Measurements from ENCODE around the gene GALNT10.

Gene GALNT10

GRCh38 chr5:154179846-154180710 lies 10.5 kb upstream of the GALNT10 start:
- DNase-seq = peak; percentile 48

- DNase-seq = no peak
These were observed 9.4 kb upstream of the GALNT10 start for GRCh38 chr5:154181161-154181560.

GRCh38 chr5:154189256-154189818 lies 1.2 kb upstream of the GALNT10 start:
- no peak for DNase-seq

- peak; percentile 85 for DNase-seq
These were observed 526 bp upstream of the GALNT10 start for GRCh38 chr5:154189819-154190594.

- DNase-seq = peak; percentile 47
These were observed 1.1 kb downstream of the GALNT10 start for GRCh38 chr5:154191467-154192261.

GRCh38 chr5:154193283-154193682 lies 2.8 kb downstream of the GALNT10 start:
- DNase-seq = no peak

GRCh38 chr5:154193701-154194121 lies 3.2 kb downstream of the GALNT10 start:
- DNase-seq = no peak

- DNase-seq = no peak
These were observed 4.1 kb downstream of the GALNT10 start for GRCh38 chr5:154194345-154195329.

- DNase-seq = no peak
These were observed 5.7 kb downstream of the GALNT10 start for GRCh38 chr5:154196281-154196680.

GRCh38 chr5:154196955-154197652 lies 6.6 kb downstream of the GALNT10 start:
- no peak for DNase-seq

- peak; percentile 75 for DNase-seq
These were observed 7.4 kb downstream of the GALNT10 start for GRCh38 chr5:154197801-154198491.

GRCh38 chr5:154198611-154199230 lies 8.2 kb downstream of the GALNT10 start:
- DNase-seq = no peak

- no peak for DNase-seq
These were observed 8.7 kb downstream of the GALNT10 start for GRCh38 chr5:154199263-154199662.

- no peak for DNase-seq
These were observed 9.2 kb downstream of the GALNT10 start for GRCh38 chr5:154199671-154200220.

- no peak for DNase-seq
These were observed 9.7 kb downstream of the GALNT10 start for GRCh38 chr5:154200221-154200620.

- DNase-seq = no peak
These were observed 10.7 kb downstream of the GALNT10 start for GRCh38 chr5:154201108-154201769.

GRCh38 chr5:154202379-154203260 lies 12.1 kb downstream of the GALNT10 start:
- DNase-seq = peak; percentile 58
